Psoas muscle (tissue), 8 donors: Measurements from ENCODE around the gene ZNF580. TPM values are rescaled to one million over a fixed set of nuclear protein-coding genes. Genes with fewer than 3 reads are reported as not detected.

Experiments used
- ATAC-seq, 4 donors: fragments of 200-7000 bp; cut with Tn5 transposase; one replicate each; pipeline ENCODE4 v1.9.1; 2020; ENCODE audit warnings: moderate library complexity in 3 of 4, mild to moderate bottlenecking in 2 of 4
- DNase-seq, 2 donors: peaks; one replicate each; pipeline ENCODE4 v3.0.0-alpha.2; 2020
- H3K27ac ChIP-seq: fragments of 200-600 bp; one replicate; pipeline ENCODE4 v1.8.0; 2022
- H3K27me3 ChIP-seq, 3 donors: fragments of 200-600 bp in 1 of 3; one replicate each; pipeline versions ENCODE4 v1.6.1 to v1.8.0; 2013 to 2022; ENCODE audit warnings: low read length in 2 of 3, mild to moderate bottlenecking in 2 of 3, moderate library complexity in 1 of 3; ENCODE audit not compliant: insufficient read depth in 3 of 3
- H3K36me3 ChIP-seq, 2 donors: fragments of 200-600 bp in 1 of 2; one replicate each; pipeline versions ENCODE4 v1.6.1 to v1.8.0; 2013 to 2022; ENCODE audit warnings: low read depth in 1 of 2, mild to moderate bottlenecking in 1 of 2, moderate library complexity in 1 of 2; ENCODE audit not compliant: insufficient read depth in 1 of 2
- H3K4me1 ChIP-seq: fragments of 200-600 bp; one replicate; pipeline ENCODE4 v1.8.0; 2022
- H3K4me3 ChIP-seq: fragments of 200-600 bp; one replicate; pipeline ENCODE4 v1.8.0; 2022; ENCODE audit warnings: mild to moderate bottlenecking
- H3K9me3 ChIP-seq: fragments of 200-600 bp; one replicate; pipeline ENCODE4 v1.8.0; 2022
- WGBS, 3 donors: extraction: QIAGEN DNeasy Blood & Tissue Kit; methylation state at CpG; one replicate each; pipeline versions ENCODE4 v1.1.6 to v1.1.7; 2013; 5-methylcytosine and 5-hydroxymethylcytosine counted together
- intact Hi-C, 2 donors: fragments of 100-400 bp; cut with DNase I; formaldehyde crosslinking; loops; one replicate each; pipeline versions ENCODE4 v1.11.0 to v1.14.2; 2022
- polyA plus RNA-seq, 3 donors: library from polyadenylated mRNA; stranded (reverse); fragments of 200-250 nt; gene quantifications; one replicate each; pipeline ENCODE4 v1.2.3, GENCODE V29; 2013
- total RNA-seq, 4 donors: library from RNA; stranded (reverse); fragmentation: NEBNext Ultra II Directional in 2 of 4; extraction: Animal tissue kit (Norgen Biotek cat#: 25700) in 2 of 4; gene quantifications; one replicate each; pipeline versions ENCODE4 v1.2.1 to v1.2.4, GENCODE V29; 2021 to 2023
- TF ChIP-seq, protein P1 (sequence below): fragments of 200-600 bp; IDR thresholded peaks from one replicate; pipeline ENCODE4 v1.8.0; 2022; ENCODE audit warnings: antibody characterized with exemption
- donor health status: healthy with polysubstance abuse.
- donor health status: DM: no; HTN: no; CAD: no; lungs with moderate emphysema.
- donor health status: Bipolar disorder and iron deficiency.
- donor health status: healthy.
- donor health status: DM: yes; HTN: yes; CAD: no.
- donor health status: DM: no; HTN: no; CAD: no.
- donor health status: DM: no; HTN: no; CAD: no.
- donor health status: DM: yes; HTN: yes; CAD: no.

Gene ZNF580
- total and polyA plus RNA-seq, 7 donors: 5.9 to 21.1 (median 13.5) TPM

DNA sequence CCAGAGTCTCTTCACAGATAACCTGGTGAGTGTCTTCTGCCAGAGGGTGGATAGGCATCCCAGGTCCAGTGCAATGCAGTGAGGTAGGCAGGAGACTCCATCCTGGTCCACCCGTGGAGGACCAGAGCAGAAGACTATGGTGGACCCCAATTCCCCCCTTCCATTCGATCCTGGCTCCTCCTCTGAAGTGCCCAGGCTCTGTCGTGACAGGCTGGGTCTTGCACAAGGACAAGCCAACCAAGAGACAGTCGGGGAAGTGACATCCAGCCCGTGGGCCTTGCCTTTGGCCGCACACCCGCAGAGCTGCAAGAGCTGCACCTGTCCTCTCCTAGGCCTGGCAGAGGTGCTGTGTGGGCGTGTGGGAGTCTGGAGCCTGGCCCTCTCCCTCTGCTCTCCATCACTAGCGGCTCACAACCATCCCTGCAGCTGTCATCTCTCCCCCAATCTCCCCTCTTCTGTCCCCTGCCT lies 19.6 kb upstream of the ZNF580 start:
- ATAC-seq: peak; percentile 14 to 49 (median 24)
- Histone ChIP-seq H3K4me1 (peaks cover 40% of the 10 kb centered on the region), H3K9me3 (no peaks in the 10 kb centered on the region), H3K27me3 (no peaks in the 10 kb centered on the region), H3K36me3 (peaks cover 7 to 26% of the 10 kb centered on the region in 2 donors), H3K4me3 (no peak overlapping the region), H3K27ac (peak overlapping the region; percentile 46)
- TF ChIP-seq, protein P1, sequence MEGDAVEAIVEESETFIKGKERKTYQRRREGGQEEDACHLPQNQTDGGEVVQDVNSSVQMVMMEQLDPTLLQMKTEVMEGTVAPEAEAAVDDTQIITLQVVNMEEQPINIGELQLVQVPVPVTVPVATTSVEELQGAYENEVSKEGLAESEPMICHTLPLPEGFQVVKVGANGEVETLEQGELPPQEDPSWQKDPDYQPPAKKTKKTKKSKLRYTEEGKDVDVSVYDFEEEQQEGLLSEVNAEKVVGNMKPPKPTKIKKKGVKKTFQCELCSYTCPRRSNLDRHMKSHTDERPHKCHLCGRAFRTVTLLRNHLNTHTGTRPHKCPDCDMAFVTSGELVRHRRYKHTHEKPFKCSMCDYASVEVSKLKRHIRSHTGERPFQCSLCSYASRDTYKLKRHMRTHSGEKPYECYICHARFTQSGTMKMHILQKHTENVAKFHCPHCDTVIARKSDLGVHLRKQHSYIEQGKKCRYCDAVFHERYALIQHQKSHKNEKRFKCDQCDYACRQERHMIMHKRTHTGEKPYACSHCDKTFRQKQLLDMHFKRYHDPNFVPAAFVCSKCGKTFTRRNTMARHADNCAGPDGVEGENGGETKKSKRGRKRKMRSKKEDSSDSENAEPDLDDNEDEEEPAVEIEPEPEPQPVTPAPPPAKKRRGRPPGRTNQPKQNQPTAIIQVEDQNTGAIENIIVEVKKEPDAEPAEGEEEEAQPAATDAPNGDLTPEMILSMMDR: no peak
- peak in 1 of 2 donors; percentile 76 for DNase-seq
- intact Hi-C loops: loop anchor here in 1 of 2 donors (10.0 kb wide), 2 partner anchors 236 to 486 kb away; partner anchors contain the start of genes RPL28 and TMEM238
- 31 to 55% (median 35%) methylated on average over 9 of the region's 9 CpGs for WGBS, 3 donors

GRCh38 chr19:55621673-55622231 lies 19.1 kb upstream of the ZNF580 start:
- no peak overlapping the region for H3K4me3 ChIP-seq
- intact Hi-C loops: loop anchor here in 1 of 2 donors (10.0 kb wide), 2 partner anchors 237 to 487 kb away; partner anchors contain the start of genes RPL28 and TMEM238
- no peak for ATAC-seq
- 88 to 96% (median 90%) methylated on average over 53 to 55 of the region's 55 CpGs for WGBS, 3 donors
- no peaks in the 10 kb centered on the region for H3K9me3 ChIP-seq
- DNase-seq: peak in 1 of 2 donors; percentile 64
- peak overlapping the region; percentile 90 for H3K27ac ChIP-seq
- peaks cover 40% of the 10 kb centered on the region for H3K4me1 ChIP-seq
- TF ChIP-seq, protein P1: no peak
- H3K36me3 ChIP-seq: peaks cover 4 to 21% of the 10 kb centered on the region in 2 donors
- no peaks in the 10 kb centered on the region for H3K27me3 ChIP-seq

DNA sequence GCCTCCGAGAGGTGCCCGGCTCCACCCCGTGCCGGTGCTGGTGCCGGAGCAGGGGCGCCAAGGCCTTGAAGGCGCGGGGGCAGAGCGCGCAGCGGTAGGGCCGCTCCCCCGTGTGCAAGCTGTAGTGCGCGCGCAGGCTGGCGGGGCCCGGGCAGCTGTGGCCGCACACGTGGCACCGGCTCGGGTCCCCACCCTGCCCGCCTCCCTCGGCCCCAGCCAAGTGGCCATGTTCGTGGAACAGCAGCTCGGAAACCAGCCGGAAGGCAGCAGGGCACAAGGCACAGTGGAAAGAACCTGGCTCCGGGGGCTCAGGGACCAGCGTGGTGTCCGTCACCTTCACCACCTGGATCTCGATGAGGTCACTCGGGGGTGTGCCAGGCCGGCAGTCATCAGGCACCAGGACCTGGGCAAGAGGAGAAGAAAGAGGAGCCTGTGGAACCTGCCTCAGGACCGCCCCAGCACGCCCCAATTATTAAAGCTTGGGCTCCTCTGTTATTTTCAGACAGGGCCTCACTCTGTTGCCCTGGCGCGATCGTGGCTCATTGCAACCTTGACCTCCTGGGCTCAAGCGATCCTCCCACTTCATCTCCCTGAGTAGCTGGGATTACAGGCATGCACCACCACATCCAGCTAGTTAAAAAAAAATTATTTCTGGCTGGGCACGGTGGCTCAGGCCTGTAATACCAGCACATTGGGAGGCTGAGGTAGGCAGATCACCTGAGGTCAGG lies 18.4 kb upstream of the ZNF580 start:
- peaks cover 40% of the 10 kb centered on the region for H3K4me1 ChIP-seq
- no peaks in the 10 kb centered on the region for H3K27me3 ChIP-seq
- ATAC-seq: no peak
- WGBS, 3 donors: 71 to 84% (median 78%) methylated on average over 36 to 40 of the region's 40 CpGs
- H3K27ac ChIP-seq: peak overlapping the region; percentile 90
- H3K4me3 ChIP-seq: no peak overlapping the region
- peak in 1 of 2 donors; percentile 66 for DNase-seq
- H3K9me3 ChIP-seq: no peaks in the 10 kb centered on the region
- H3K36me3 ChIP-seq: peaks cover 4 to 16% of the 10 kb centered on the region in 2 donors
- intact Hi-C loops: loop anchor here in 1 of 2 donors (10.0 kb wide), 2 partner anchors 238 to 488 kb away; partner anchors contain the start of genes RPL28 and TMEM238
- TF ChIP-seq, protein P1: no peak

DNA sequence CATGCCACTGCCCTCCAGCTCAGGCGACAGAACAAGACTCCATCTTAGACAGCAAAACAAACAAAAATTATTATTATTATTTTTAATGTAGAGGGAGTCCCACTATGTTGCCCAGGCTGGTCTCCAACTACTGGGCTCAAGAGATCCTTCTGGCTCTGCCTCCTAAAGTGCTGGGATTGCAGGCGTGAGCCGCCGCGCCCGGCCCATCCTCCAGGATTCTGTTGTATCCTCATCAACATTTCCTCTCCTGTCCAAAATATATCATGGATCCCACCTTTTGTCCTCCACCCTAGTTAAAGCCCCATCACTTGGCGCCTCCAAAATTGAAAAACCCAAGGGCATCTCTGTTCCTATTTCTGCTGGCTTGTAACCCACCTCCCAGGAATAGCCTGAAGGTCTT lies 17.7 kb upstream of the ZNF580 start:
- H3K27me3 ChIP-seq: no peaks in the 10 kb centered on the region
- intact Hi-C loops: loop anchor here in 1 of 2 donors (10.0 kb wide), 2 partner anchors 238 to 488 kb away; partner anchors contain the start of genes RPL28 and TMEM238
- peaks cover 4 to 10% of the 10 kb centered on the region in 2 donors for H3K36me3 ChIP-seq
- H3K27ac ChIP-seq: peak overlapping the region; percentile 90
- H3K4me3 ChIP-seq: peak overlapping the region; percentile 65
- H3K4me1 ChIP-seq: peaks cover 40% of the 10 kb centered on the region
- DNase-seq (no peak), ATAC-seq (no peak)
- WGBS, 3 donors: 63 to 92% (median 67%) methylated on average over 7 of the region's 7 CpGs
- TF ChIP-seq, protein P1: no peak
- H3K9me3 ChIP-seq: no peaks in the 10 kb centered on the region
